MM.1S (cell line): ENCODE data around the gene RCAN1.

Source experiments
- CTCF ChIP-seq: fragments of 300-600 bp; sonication (generic); IDR thresholded peaks from 2 replicates; pipeline ENCODE4 v1.5.1; 2016; ENCODE audit warnings: antibody characterized with exemption, low read length, mixed read lengths
- EZH2phosphoT487 ChIP-seq: fragments of 300-600 bp; sonication (generic); IDR thresholded peaks from 2 replicates; pipeline ENCODE4 v1.6.1; 2018; ENCODE audit warnings: antibody characterized with exemption, low read length

GRCh38 chr21:34526618-34527290 lies 88.2 kb downstream of the RCAN1 start:
- no peak for TF ChIP-seq CTCF
- no peak for TF ChIP-seq EZH2phosphoT487
